Stimulated activated CD4-positive, alpha-beta T cell treated with anti-CD3 and anti-CD28 coated beads, Interleukin-4, amount 100 ng/mL, for 48 hours (primary cell): ENCODE results near the gene IL17RC.
A peak's percentile ranks its signal among the peaks of the same experiment; 100 is the strongest.
"Not testable (repeated sequence)": the region's sequence is repeated elsewhere in the genome, so short reads cannot be mapped to it uniquely, and the experiment has no call there.

Experiments
- DNase-seq, 2 donors: peaks; one replicate each; pipeline ENCODE4 v3.0.0-alpha.2; 2020; ENCODE audit warnings: low read depth in 2 of 2

IL17RC gene

DNA sequence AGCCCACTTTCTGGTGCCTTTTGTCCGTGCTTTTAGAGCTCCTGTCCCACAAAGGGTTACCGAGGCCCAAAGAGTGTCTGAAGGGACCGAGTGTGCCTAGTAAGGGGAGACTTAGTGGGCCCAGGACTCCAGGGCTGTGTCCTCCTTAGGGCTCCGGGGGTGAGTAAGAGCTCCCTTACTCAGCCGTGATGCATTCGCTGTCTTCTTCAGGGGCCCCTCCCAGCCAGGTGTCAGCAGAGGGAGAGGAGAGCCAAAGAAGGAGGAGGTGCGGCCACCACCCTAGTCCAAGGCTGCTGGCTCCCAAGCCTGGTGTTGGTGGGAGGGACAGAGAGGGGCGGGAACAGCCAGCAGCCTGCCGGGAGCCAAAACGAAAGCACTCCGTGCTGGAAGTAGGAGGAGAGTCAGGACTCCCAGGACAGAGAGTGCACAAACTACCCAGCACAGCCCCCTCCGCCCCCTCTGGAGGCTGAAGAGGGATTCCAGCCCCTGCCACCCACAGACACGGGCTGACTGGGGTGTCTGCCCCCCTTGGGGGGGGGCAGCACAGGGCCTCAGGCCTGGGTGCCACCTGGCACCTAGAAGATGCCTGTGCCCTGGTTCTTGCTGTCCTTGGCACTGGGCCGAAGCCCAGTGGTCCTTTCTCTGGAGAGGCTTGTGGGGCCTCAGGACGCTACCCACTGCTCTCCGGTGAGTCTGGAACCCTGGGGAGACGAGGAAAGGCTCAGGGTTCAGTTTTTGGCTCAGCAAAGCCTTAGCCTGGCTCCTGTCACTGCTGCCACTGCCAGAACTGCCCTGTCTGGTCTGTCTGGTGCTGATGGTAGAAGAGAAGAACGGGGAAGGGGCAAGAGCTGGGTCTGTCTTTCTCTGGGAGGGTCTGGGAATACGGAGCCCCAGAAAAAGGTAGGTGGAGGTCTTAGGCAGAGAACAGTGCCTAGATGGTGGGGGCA is at the start of gene IL17RC:
TSS of gene IL17RC (plus strand) at position 365 of the 947 bp plus-strand sequence. CDS start at position 583, 218 bp downstream.
- DNase-seq = peak in 1 of 2 donors; percentile 31

DNA sequence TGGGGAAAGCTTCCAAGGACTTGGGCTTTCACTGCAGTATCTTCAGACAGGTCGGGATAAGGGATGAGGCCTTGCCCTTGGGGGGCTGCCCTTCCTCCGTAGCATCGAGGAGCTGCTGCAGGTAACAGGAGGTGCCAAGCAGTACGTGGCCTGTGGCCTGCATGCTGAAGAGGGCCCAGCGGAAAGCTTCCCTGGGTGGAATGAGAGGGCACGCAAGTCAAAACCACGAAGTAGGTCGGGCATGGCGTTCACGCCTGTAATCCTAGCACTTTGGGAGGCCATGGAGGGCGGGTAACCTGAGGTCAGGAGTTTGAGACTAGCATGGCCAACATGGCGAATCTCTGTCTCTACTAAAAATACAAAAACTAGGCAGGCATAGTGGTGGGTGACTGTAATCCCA is 49.8 kb upstream of the IL17RC start:
- no peak for DNase-seq

DNA sequence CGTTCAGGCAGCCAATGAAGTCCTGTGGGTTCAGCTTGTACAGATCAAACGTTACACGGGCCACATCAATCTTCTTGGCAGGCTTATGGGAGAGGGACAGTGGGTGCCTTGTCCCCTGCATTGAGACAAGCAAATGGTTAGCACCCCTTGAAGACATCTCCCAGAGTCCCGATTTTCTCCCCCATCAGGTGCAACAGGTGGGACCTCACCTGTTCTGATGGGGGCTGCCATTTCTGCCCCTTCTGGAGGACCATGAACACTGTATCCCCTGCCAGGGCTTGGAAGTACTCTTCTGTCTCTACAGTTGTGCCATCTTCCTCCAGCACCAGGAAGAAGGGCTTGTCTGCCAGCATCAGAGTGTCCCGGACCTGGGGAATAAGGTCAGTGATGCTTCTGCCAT is 46.9 kb upstream of the IL17RC start:
- DNase-seq = no peak

DNA sequence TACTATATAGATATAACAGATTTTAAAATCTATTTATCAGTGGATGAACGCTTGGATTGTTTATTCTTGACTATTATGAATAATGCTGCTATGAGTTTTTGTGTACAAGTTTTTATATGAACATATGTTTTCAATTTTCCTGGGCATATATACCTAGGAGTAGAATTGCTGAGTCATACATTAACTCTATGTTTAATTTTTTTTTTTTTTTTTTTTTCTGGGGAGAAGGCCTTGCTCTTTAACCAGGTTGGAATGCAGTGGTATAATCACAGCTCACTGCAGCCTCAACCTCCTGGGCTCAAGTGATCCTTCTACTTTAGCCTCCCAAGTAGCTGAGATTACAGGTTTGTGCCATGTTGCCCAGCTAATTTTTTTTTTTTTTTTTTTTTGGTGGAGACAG is 45.9 kb upstream of the IL17RC start:
- no peak for DNase-seq

GRCh38 chr3:9872067-9872466 is 44.8 kb upstream of the IL17RC start:
- not testable (repeated sequence) for DNase-seq

- no peak for DNase-seq
Observed at GRCh38 chr3:9875448-9875847, 41.5 kb upstream of the IL17RC start.

- not testable (repeated sequence) for DNase-seq
Observed at GRCh38 chr3:9876255-9876654, 40.6 kb upstream of the IL17RC start.

GRCh38 chr3:9876991-9877390 is 39.9 kb upstream of the IL17RC start:
- no peak for DNase-seq

- no peak for DNase-seq
Observed at GRCh38 chr3:9878700-9879099, 38.2 kb upstream of the IL17RC start.

GRCh38 chr3:9879830-9880549 is 36.9 kb upstream of the IL17RC start, which contains the start of gene CIDEC:
CIDEC (minus strand) TSS chr3:9880253; CDS start chr3:9878486, 1,767 bp downstream.
- DNase-seq = no peak

DNA sequence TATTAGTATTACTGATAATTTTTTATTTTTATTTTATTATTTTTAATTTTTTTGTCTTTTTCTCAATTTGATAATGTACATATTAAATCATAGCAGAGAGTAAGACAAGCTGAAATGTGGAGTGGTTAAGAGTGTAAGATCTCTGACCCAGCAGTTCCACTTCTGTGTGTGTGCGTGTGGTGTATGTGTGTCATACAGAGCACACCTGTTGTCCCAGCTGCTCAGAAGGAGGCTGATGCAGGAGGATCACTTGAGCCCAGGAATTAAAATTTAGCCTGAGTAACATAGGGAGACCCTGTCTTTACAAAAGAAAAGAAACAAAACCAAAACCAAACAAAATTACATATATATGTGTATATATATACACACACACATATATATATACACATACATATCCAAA is 35.5 kb upstream of the IL17RC start:
- no peak for DNase-seq

GRCh38 chr3:9883706-9884554 is 33.0 kb upstream of the IL17RC start:
- no peak for DNase-seq

DNA sequence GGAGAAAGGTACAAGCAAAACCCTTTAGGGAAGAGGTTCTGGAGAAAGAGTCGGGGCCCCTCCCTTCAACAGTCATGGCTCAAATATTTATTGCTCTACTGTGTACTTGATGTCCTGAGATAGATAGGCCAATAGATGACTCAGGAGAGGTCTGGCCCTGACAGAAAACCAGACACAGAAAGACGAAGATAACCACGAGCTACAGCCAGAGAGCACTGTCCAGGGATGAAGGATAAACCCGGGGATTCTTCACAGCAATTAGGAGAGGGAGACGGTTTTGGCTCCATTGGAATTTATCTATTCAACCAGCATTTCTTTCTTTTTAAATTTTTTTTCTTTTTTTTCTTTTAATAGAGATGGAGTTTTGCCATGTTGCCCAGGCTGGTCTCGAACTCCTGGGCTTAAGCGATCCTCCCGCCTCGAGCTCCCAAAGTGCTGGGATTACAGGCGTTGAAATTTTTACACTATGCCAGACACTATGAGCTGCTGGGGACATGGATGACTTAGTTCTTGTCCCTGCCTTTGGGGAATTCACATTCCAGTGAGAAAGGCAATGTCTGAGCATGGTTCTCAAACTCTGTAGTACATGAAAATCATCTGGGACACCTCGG is 32.2 kb upstream of the IL17RC start:
- no peak for DNase-seq

GRCh38 chr3:9886328-9886727 is 30.6 kb upstream of the IL17RC start:
- no peak for DNase-seq

DNA sequence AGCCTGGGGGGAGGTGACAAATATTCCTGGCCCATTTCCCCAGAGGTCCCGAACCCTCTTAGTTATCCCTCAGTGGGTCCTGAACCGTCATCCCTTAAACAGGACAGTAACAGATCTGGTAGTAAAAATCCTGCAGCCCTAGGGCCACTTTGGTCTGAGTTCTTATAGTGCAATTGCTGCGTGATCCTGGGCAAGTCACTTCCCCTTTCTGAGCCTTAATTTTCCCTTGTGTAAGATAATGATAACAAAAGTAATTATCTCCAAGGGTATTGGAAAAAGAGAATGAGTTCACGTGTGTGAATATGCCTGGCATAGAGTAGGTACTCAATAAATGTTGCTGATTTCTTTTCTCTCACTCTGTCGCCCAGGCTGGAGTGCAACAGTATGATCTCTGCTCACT is 29.4 kb upstream of the IL17RC start:
- no peak for DNase-seq

DNA sequence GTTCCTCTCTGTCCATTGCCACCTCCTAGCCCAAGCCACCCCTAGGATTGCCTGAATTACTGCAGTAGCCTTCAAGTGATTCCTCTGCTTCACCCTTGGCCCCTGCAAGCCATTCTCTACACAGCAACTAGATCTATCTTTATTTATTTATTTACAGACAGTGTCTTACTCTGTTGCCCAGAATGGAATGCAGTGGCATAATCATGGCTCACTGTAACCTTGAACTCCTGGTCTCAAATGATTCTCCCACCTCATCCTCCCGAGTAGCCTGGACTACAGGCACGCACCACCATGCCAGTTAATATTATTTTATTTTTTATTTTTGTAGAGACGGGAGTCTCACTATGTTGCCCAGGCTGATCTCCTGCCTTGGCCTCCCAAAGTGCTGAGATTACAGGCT is 28.4 kb upstream of the IL17RC start:
- no peak for DNase-seq

- no peak for DNase-seq
Observed at GRCh38 chr3:9889405-9889804, 27.5 kb upstream of the IL17RC start.

GRCh38 chr3:9890249-9891071 is 26.4 kb upstream of the IL17RC start, which contains the start of gene JAGN1:
JAGN1 (plus strand) TSS chr3:9890610; CDS start chr3:9890723, 113 bp downstream.
- DNase-seq = peak; percentile 87 to 92

DNA sequence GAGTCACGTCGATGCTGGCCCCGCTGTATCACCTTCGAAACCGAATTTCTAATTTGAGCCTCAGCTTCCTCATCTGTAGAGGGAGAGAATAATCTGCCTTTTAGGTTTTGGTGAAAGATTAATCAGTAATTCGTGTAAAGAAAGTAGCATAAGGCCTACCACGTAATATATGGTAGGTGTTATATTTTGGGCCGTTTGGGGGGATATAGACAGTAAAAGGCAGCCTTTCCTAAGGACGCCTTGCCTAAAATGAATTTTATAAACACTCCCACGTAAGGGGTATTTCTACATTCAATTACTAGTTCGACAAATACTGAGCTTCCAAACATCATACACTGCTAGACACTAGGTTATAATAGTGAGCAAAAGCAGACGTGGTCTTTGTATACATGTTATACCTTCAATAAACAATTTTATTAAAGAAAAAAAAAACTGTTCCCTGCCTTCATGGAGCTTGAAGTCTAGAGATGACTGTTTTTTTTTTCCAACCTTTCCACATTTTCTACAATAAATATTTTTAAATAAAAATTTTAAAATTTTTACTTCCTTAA is 25.8 kb upstream of the IL17RC start:
- no peak for DNase-seq

DNA sequence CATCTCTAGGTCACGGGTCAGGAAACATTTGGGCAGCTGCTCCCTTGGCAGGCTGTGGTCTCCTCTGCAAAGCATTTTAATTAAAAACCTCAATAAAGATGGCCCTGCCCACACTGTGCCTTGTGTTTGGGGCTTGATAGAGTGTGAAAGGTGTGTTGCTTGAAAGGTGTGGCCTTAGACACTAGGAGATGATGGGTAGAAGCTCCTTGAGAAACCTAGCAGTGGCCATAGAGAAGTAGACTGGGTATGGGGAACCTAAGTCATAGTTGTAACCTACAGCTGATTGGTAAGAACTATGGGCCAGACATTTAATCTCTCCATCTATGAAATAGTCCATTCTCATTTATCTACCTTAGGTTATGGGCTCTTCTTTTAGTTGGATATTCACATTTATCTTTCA is 23.2 kb upstream of the IL17RC start:
- no peak for DNase-seq
